ENCODE data around the gene COPZ2. TPM values are rescaled to one million over a fixed set of nuclear protein-coding genes. Genes with fewer than 3 reads are reported as not detected.
A peak's percentile ranks its signal among the peaks of the same experiment; 100 is the strongest.

Gene COPZ2
- total RNA-seq, 2 donors from 2014 or later, result 18.1 to 18.5 TPM

- Histone ChIP-seq H3K4me3 (no peak overlapping the region), H3K9me3 (no peaks in the 10 kb centered on the region), H3K36me3 (no peaks in the 10 kb centered on the region), H3K4me1 (replicated peaks) (peaks cover 15% of the 10 kb centered on the region), H3K27me3 (replicated peaks; ENCODE audit: insufficient read depth) (no peaks in the 10 kb centered on the region), H3K27ac (no peak overlapping the region)
- DNase-seq (ENCODE audit: low spot score), result no peak
- TF ChIP-seq CTCF (IDR thresholded peaks at IDR 0.05) (no peak), POLR2A (IDR thresholded peaks at IDR 0.05) (no peak), POLR2AphosphoS5 (IDR thresholded peaks at IDR 0.05) (no peak)
- 40% methylated on average over 5 of the region's 5 CpGs for WGBS
- intact Hi-C loops (cut with DNase I), result no loop called here
Measured at GRCh38 chr17:48030531-48030930, 7.1 kb downstream of the COPZ2 start.

- intact Hi-C loops (cut with DNase I), result no loop called here
- 82% methylated on average over 1 of the region's 1 CpG for WGBS
- no peak for DNase-seq (ENCODE audit: low spot score)
- no peaks in the 10 kb centered on the region for H3K27me3 ChIP-seq (replicated peaks; ENCODE audit: insufficient read depth)
- peaks cover 22% of the 10 kb centered on the region for H3K4me1 ChIP-seq (replicated peaks)
- no peak overlapping the region for H3K27ac ChIP-seq
- no peak overlapping the region for H3K4me3 ChIP-seq
- no peaks in the 10 kb centered on the region for H3K9me3 ChIP-seq
- TF ChIP-seq POLR2A (IDR thresholded peaks at IDR 0.05) (no peak), POLR2AphosphoS5 (IDR thresholded peaks at IDR 0.05) (no peak), CTCF (IDR thresholded peaks at IDR 0.05) (no peak)
- no peaks in the 10 kb centered on the region for H3K36me3 ChIP-seq
Measured at GRCh38 chr17:48028736-48029135, 8.9 kb downstream of the COPZ2 start.

GRCh38 chr17:48027322-48027981, 10.1 kb downstream of the COPZ2 start:
- intact Hi-C loops (cut with DNase I), result no loop called here
- DNase-seq (ENCODE audit: low spot score), result no peak
- no peak overlapping the region for H3K27ac ChIP-seq
- no peaks in the 10 kb centered on the region for H3K9me3 ChIP-seq
- H3K36me3 ChIP-seq, result no peaks in the 10 kb centered on the region
- H3K27me3 ChIP-seq (replicated peaks; ENCODE audit: insufficient read depth), result no peaks in the 10 kb centered on the region
- 90% methylated on average over 12 of the region's 12 CpGs for WGBS
- H3K4me1 ChIP-seq (replicated peaks), result peaks cover 30% of the 10 kb centered on the region
- no peak overlapping the region for H3K4me3 ChIP-seq
- no peak for TF ChIP-seq POLR2A (IDR thresholded peaks at IDR 0.05)
- no peak for TF ChIP-seq CTCF (IDR thresholded peaks at IDR 0.05)
- no peak for TF ChIP-seq POLR2AphosphoS5 (IDR thresholded peaks at IDR 0.05)

DNA sequence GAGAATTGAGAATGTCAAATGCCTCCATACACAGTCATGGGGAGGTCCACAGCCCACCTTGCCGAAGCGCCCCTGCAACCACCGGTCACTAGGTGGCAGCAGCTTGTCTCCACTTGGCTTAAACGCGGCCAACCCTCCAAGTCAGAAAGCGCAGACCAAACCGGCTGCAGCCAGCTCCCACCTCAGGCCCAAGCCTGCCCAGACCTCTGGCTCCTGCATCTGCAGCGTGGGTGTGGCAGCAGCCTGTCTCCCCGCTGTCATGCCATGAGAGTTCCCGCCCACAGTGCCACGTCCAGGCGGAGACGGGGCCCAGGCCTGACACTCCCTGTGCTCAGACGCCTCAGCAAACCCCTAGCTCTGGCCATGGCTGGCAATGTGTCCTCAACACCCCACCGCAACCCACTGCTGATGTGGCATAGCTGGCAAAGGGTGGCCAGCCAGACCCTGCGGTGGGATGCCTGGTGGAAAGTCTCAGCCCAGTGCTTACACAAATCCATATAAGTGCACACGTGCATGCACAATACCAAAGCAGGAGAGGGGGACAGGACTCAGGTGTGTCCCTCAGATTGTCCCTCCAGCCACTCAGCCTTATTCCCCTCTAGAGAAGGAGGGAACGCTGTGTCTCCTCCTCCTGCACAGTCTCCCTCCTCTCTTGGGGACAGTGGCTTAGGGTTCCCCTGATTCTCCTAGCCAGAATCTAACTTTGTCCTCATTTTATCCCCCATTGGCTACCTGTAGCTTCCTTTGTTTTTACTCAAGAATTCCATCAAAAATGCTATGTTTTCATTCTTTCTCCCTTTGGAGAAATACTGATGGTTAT, 10.9 kb downstream of the COPZ2 start:
- peak; percentile 91 for DNase-seq (ENCODE audit: low spot score)
- intact Hi-C loops (cut with DNase I), result loop anchor here (1.0 kb wide), 1 partner anchor 48 kb away; no protein-coding TSS in a partner anchor
- peaks cover 30% of the 10 kb centered on the region for H3K4me1 ChIP-seq (replicated peaks)
- no peaks in the 10 kb centered on the region for H3K9me3 ChIP-seq
- no peaks in the 10 kb centered on the region for H3K27me3 ChIP-seq (replicated peaks; ENCODE audit: insufficient read depth)
- no peak overlapping the region for H3K4me3 ChIP-seq
- no peaks in the 10 kb centered on the region for H3K36me3 ChIP-seq
- 13% methylated on average over 16 of the region's 18 CpGs for WGBS
- TF ChIP-seq POLR2A (IDR thresholded peaks at IDR 0.05) (peak; percentile 29), POLR2AphosphoS5 (IDR thresholded peaks at IDR 0.05) (peak; percentile 90), CTCF (IDR thresholded peaks at IDR 0.05) (peak; percentile 59 to 96 (median 88))
- peak overlapping the region in 1 of 2 donors; percentile 60 for H3K27ac ChIP-seq
